Astrocyte (in vitro differentiated cells and primary cell): ENCODE results near the gene GPX8.

Experiments used
- CTCF ChIP-seq: IDR thresholded peaks from 2 replicates; pipeline ENCODE4 v1.5.1; 2011; ENCODE audit warnings: low read depth, mild to moderate bottlenecking, inconsistent platforms, low read length, moderate library complexity; ENCODE audit not compliant: insufficient read depth
- EZH2 ChIP-seq: IDR thresholded peaks from 2 replicates; pipeline ENCODE4 v1.6.1; 2012; ENCODE audit warnings: mild to moderate bottlenecking, low read length, inconsistent platforms; ENCODE audit not compliant: insufficient read depth

DNA sequence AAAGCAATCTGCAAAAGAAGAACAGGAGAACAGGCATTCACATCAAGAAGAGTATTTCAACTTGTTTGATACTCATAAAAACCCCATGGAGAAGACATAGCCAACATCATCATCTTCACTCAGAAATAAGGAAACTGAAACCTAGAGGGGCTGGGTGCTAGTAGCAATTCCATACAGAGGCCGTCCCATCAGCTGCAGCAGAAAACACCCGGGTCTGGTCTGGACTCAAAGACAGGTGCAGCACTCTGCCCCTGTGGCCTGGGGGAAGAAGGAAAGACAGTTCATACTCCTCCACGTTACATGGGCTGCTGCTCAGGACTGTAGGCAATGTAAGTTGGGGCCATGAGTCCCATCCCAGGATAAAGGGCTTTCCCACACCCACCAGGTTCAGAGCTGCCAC, 45.9 kb upstream of the GPX8 start:
- TF ChIP-seq CTCF: no peak
- TF ChIP-seq EZH2: no peak
